ENCODE data around the gene PPP2R3A. TPM values are rescaled to one million over a fixed set of nuclear protein-coding genes. Genes with fewer than 3 reads are reported as not detected.

Gene PPP2R3A
- total and polyA plus RNA-seq, 2 of the 13 experiments (the other 11 are each of a cell fraction or from before 2014, with no cell fraction given), result 0.07 to 0.12 TPM

DNA sequence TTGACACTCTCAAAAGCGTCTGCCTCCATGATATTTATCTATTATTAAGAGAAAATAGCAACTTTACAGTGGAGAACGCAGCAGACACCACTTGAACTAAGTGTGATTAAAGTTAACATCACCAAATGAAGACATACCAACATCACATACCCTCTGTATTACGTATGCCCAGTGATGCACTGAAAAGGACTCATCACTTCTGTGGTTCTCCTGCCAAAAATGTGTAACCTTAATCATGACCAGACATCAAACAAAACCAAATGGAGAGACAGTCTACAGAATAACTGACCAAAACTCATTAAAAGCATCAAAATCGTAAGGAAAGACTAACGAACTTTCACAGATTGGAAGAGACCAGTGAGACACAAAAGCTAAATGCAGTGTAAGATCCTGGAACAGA lies 103.2 kb downstream of the PPP2R3A start:
- Histone ChIP-seq H3K36me3 (replicated peaks in 1 of 2; ENCODE audit: control insufficient read depth in 1 of 2, insufficient read depth in 2 of 2, low read length in 2 of 2) (no peaks in the 10 kb centered on the region), H4K20me1 (ENCODE audit: insufficient read depth, low read length) (no peaks in the 10 kb centered on the region), H3K4me3 (replicated peaks in 1 of 3; ENCODE audit: insufficient read depth in 1 of 3, low read depth in 2 of 3, low read length in 3 of 3) (no peak overlapping the region), H3K27ac (ENCODE audit: extremely low read length, insufficient read depth, low read length) (no peak overlapping the region), H2AFZ (ENCODE audit: low read length) (no peak overlapping the region), H3K79me2 (ENCODE audit: insufficient read depth, low read length) (no peaks in the 10 kb centered on the region), H3K4me1 (ENCODE audit: insufficient read depth, low read length) (no peaks in the 10 kb centered on the region), H3K9ac (ENCODE audit: insufficient read depth, low read depth, low read length) (no peak overlapping the region), H3K4me2 (ENCODE audit: low read depth, low read length) (no peak overlapping the region), H3K27me3 (ENCODE audit: control insufficient read depth in 1 of 2, insufficient read depth in 2 of 2, low read length in 2 of 2) (no peaks in the 10 kb centered on the region; a peak in 1 of 5 replicates), H3K9me3 (ENCODE audit: low read length) (no peaks in the 10 kb centered on the region)
- DNase-seq (ENCODE audit: low spot score) (no peak), FAIRE-seq (no peak), ATAC-seq (no peak)
- in situ Hi-C loops (cut with HindIII; ENCODE audit: extremely low pct_ligation_motif_present, low pct_unique_long_range_greater_than_20kb) (no loop called here), intact Hi-C loops (cut with micrococcal nuclease; ENCODE audit: unreplicated experiment) (no loop called here)
- POLR2A ChIA-PET, result no interaction called here
- no TSS peak for BruUV-seq (replicated peaks)
- CTCF ChIA-PET (ENCODE audit: low intra/inter-chr PET ratio, low total read pairs), result no interaction called here
- no peak for TF ChIP-seq ZNF335 (CRISPR knock-in tag; IDR thresholded peaks at IDR 0.05)
- TF ChIP-seq, protein P1, sequence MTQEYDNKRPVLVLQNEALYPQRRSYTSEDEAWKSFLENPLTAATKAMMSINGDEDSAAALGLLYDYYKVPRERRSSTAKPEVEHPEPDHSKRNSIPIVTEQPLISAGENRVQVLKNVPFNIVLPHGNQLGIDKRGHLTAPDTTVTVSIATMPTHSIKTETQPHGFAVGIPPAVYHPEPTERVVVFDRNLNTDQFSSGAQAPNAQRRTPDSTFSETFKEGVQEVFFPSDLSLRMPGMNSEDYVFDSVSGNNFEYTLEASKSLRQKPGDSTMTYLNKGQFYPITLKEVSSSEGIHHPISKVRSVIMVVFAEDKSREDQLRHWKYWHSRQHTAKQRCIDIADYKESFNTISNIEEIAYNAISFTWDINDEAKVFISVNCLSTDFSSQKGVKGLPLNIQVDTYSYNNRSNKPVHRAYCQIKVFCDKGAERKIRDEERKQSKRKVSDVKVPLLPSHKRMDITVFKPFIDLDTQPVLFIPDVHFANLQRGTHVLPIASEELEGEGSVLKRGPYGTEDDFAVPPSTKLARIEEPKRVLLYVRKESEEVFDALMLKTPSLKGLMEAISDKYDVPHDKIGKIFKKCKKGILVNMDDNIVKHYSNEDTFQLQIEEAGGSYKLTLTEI (CRISPR knock-in tag; conservative IDR thresholded peaks at IDR 0.05), result no peak
- TF ChIP-seq RFX5 (IDR thresholded peaks at IDR 0.05; ENCODE audit: low read depth, low read length), result no peak
- no peak for TF ChIP-seq MATR3 (CRISPR knock-in tag; IDR thresholded peaks at IDR 0.05)
- no peak for TF ChIP-seq REL (CRISPR knock-in tag; conservative IDR thresholded peaks at IDR 0.05)
- no peak for TF ChIP-seq DMAP1 (CRISPR knock-in tag; IDR thresholded peaks at IDR 0.05)
- TF ChIP-seq PAF1 (CRISPR knock-in tag; IDR thresholded peaks at IDR 0.05), result no peak
- no peak for TF ChIP-seq MTF2 (CRISPR knock-in tag; IDR thresholded peaks at IDR 0.05; ENCODE audit: borderline replicate concordance)
- TF ChIP-seq KMT2A (CRISPR knock-in tag; IDR thresholded peaks at IDR 0.05), result no peak
- TF ChIP-seq ZNF598 (CRISPR knock-in tag; IDR thresholded peaks at IDR 0.05; ENCODE audit: borderline replicate concordance), result no peak
- TF ChIP-seq SMARCC2 (IDR thresholded peaks at IDR 0.05), result no peak
- no peak for TF ChIP-seq BRD4 (CRISPR knock-in tag; IDR thresholded peaks at IDR 0.05)
- TF ChIP-seq CBFB (CRISPR knock-in tag; IDR thresholded peaks at IDR 0.05), result no peak
- TF ChIP-seq ZNF562 (CRISPR knock-in tag; IDR thresholded peaks at IDR 0.05; ENCODE audit: borderline replicate concordance), result no peak
- no peak for TF ChIP-seq ZNF619 (CRISPR knock-in tag; IDR thresholded peaks at IDR 0.05)
- no peak for TF ChIP-seq MBD4 (IDR thresholded peaks at IDR 0.05; ENCODE audit: borderline replicate concordance, low read length)
- no peak for TF ChIP-seq ZNF431 (CRISPR knock-in tag; IDR thresholded peaks at IDR 0.05; ENCODE audit: borderline replicate concordance, low read depth)
- 29% methylated on average over 5 of the region's 5 CpGs for WGBS (ENCODE audit: low lambda C conversion rate)

Data from HepG2 (cell line).